ENCODE data around the gene OTOL1.

The OTOL1 gene

GRCh38 chr3:161531930-161532329 is 35.3 kb downstream of the OTOL1 start:
- in situ Hi-C loops (cut with HindIII; ENCODE audit: low sequenced_read_pairs), result no loop called here

GRCh38 chr3:161540594-161540993 is 44.0 kb downstream of the OTOL1 start:
- in situ Hi-C loops (cut with HindIII; ENCODE audit: low sequenced_read_pairs), result no loop called here

- in situ Hi-C loops (cut with HindIII; ENCODE audit: low sequenced_read_pairs), result no loop called here
These were observed 49.2 kb downstream of the OTOL1 start for GRCh38 chr3:161545824-161546223.

- in situ Hi-C loops (cut with HindIII; ENCODE audit: low sequenced_read_pairs), result no loop called here
These were observed 51.7 kb downstream of the OTOL1 start for GRCh38 chr3:161548301-161548700.

- in situ Hi-C loops (cut with HindIII; ENCODE audit: low sequenced_read_pairs), result no loop called here
These were observed 52.7 kb downstream of the OTOL1 start for GRCh38 chr3:161549261-161549660.

GRCh38 chr3:161550491-161551195 is 54.0 kb downstream of the OTOL1 start:
- in situ Hi-C loops (cut with HindIII; ENCODE audit: low sequenced_read_pairs), result no loop called here

GRCh38 chr3:161551697-161552096 is 55.1 kb downstream of the OTOL1 start:
- in situ Hi-C loops (cut with HindIII; ENCODE audit: low sequenced_read_pairs), result no loop called here

- in situ Hi-C loops (cut with HindIII; ENCODE audit: low sequenced_read_pairs), result no loop called here
These were observed 56.5 kb downstream of the OTOL1 start for GRCh38 chr3:161552984-161553560.
